OCI-LY1 (cell line): ENCODE data around the gene IFTAP.

Experiments
- H2AFZ ChIP-seq: fragments of 200-600 bp; sonication (generic), shearing (Covaris generic); 2 replicates; pipeline ENCODE4 v1.6.0; 2014; ENCODE audit warnings: antibody characterized with exemption, mild to moderate bottlenecking, low read length
- H3F3A ChIP-seq: fragments of 200-600 bp; sonication (generic), shearing (Covaris generic); 2 replicates; pipeline ENCODE4 v1.6.0; 2014; ENCODE audit warnings: mild to moderate bottlenecking, antibody characterized with exemption, low read length, moderate library complexity; ENCODE audit not compliant: insufficient read depth
- H3K27ac ChIP-seq: fragments of 200-600 bp; sonication (generic); 2 replicates; pipeline ENCODE4 v1.5.1; 2014; ENCODE audit warnings: low read length, mixed run types, mild to moderate bottlenecking, low read depth; ENCODE audit not compliant: poor library complexity, severe bottlenecking
- H3K27me3 ChIP-seq: fragments of 200-600 bp; sonication (generic); 2 replicates; pipeline ENCODE4 v1.6.0; 2014; ENCODE audit warnings: antibody characterized with exemption, mild to moderate bottlenecking, low read length, moderate library complexity; ENCODE audit not compliant: insufficient read depth
- H3K36me3 ChIP-seq: fragments of 200-600 bp; sonication (generic); 2 replicates; pipeline ENCODE4 v1.6.1; 2014; ENCODE audit warnings: mild to moderate bottlenecking, antibody characterized with exemption, low read length, moderate library complexity, mixed read lengths; ENCODE audit not compliant: insufficient read depth
- H3K4me1 ChIP-seq: fragments of 200-600 bp; sonication (generic); 2 replicates; pipeline ENCODE4 v1.5.1; 2014; ENCODE audit warnings: mild to moderate bottlenecking, low read length, moderate library complexity; ENCODE audit not compliant: insufficient read depth, severe bottlenecking
- H3K4me2 ChIP-seq: fragments of 200-600 bp; sonication (generic), shearing (Covaris generic); 2 replicates; pipeline ENCODE4 v1.6.1; 2014; ENCODE audit warnings: low read length
- H3K4me3 ChIP-seq: fragments of 200-600 bp; sonication (generic); 2 replicates; pipeline ENCODE4 v1.5.1; 2014; ENCODE audit warnings: low read length, low read depth, mild to moderate bottlenecking, mixed read lengths; ENCODE audit not compliant: poor library complexity, severe bottlenecking
- H3K79me2 ChIP-seq: fragments of 200-600 bp; shearing (Covaris generic); 2 replicates; pipeline ENCODE4 v1.6.1; 2016; ENCODE audit warnings: mixed run types, low read length, mixed read lengths; ENCODE audit not compliant: insufficient read depth
- H3K9ac ChIP-seq: fragments of 200-600 bp; sonication (generic), shearing (Covaris generic); 2 replicates; pipeline ENCODE4 v1.6.1; 2014; ENCODE audit warnings: mild to moderate bottlenecking, low read length, mixed read lengths
- H3K9me2 ChIP-seq: fragments of 200-600 bp; sonication (generic), shearing (Covaris generic); 2 replicates; pipeline ENCODE4 v1.6.1; 2014; ENCODE audit warnings: low read depth, mild to moderate bottlenecking, low read length, mixed read lengths
- H3K9me3 ChIP-seq: fragments of 200-600 bp; shearing (Covaris generic); 2 replicates; pipeline ENCODE4 v1.6.1; 2014; ENCODE audit warnings: low read length, mixed read lengths
- H4K20me1 ChIP-seq: fragments of 200-600 bp; sonication (generic), shearing (Covaris generic); 2 replicates; pipeline ENCODE4 v1.6.0; 2016; ENCODE audit warnings: mild to moderate bottlenecking, low read length; ENCODE audit not compliant: insufficient read depth
- CTCF ChIP-seq: fragments of 200-600 bp; sonication (generic), shearing (Covaris generic); IDR thresholded peaks from 2 replicates; pipeline ENCODE4 v1.5.1; 2017; ENCODE audit warnings: mild to moderate bottlenecking, antibody characterized with exemption, low read length, moderate library complexity, mixed read lengths
- EZH2 ChIP-seq: fragments of 200-600 bp; sonication (generic), shearing (Covaris generic); IDR thresholded peaks from 2 replicates; pipeline ENCODE4 v1.8.0; 2017; ENCODE audit warnings: borderline replicate concordance, mixed run types, mild to moderate bottlenecking, antibody characterized with exemption, low read length, moderate library complexity, mixed read lengths

The IFTAP gene

GRCh38 chr11:36577859-36578258 lies 16.4 kb upstream of the IFTAP start:
- H3K79me2 ChIP-seq: no peaks in the 10 kb centered on the region
- no peak overlapping the region for H3K27ac ChIP-seq
- TF ChIP-seq CTCF (no peak), EZH2 (no peak)
- H3K4me3 ChIP-seq: no peak overlapping the region
- no peaks in the 10 kb centered on the region; the same call in 1 of the 2 replicates for H3K36me3 ChIP-seq
- no peak overlapping the region for H3K4me2 ChIP-seq
- peaks cover 47% of the 10 kb centered on the region for H3K4me1 ChIP-seq
- no peaks in the 10 kb centered on the region for H3K9me2 ChIP-seq
- no peak overlapping the region for H2AFZ ChIP-seq
- H4K20me1 ChIP-seq: no peaks in the 10 kb centered on the region
- H3K9me3 ChIP-seq: peaks cover 13% of the 10 kb centered on the region
- H3K27me3 ChIP-seq: no peaks in the 10 kb centered on the region
- H3K9ac ChIP-seq: no peak overlapping the region
- H3F3A ChIP-seq: no peaks in the 10 kb centered on the region

- H3K9me3 ChIP-seq: peaks cover 13% of the 10 kb centered on the region
- no peak overlapping the region for H3K27ac ChIP-seq
- no peak overlapping the region for H2AFZ ChIP-seq
- no peaks in the 10 kb centered on the region for H3K79me2 ChIP-seq
- no peak for TF ChIP-seq EZH2
- TF ChIP-seq CTCF: no peak
- no peaks in the 10 kb centered on the region for H3K9me2 ChIP-seq
- H3F3A ChIP-seq: no peaks in the 10 kb centered on the region
- no peak overlapping the region for H3K4me2 ChIP-seq
- H3K36me3 ChIP-seq: no peaks in the 10 kb centered on the region; the same call in 1 of the 2 replicates
- peaks cover 43% of the 10 kb centered on the region for H3K4me1 ChIP-seq
- no peaks in the 10 kb centered on the region for H4K20me1 ChIP-seq
- H3K4me3 ChIP-seq: no peak overlapping the region
- H3K27me3 ChIP-seq: no peaks in the 10 kb centered on the region
- H3K9ac ChIP-seq: no peak overlapping the region
These were observed 15.8 kb upstream of the IFTAP start for GRCh38 chr11:36578458-36578857.

DNA sequence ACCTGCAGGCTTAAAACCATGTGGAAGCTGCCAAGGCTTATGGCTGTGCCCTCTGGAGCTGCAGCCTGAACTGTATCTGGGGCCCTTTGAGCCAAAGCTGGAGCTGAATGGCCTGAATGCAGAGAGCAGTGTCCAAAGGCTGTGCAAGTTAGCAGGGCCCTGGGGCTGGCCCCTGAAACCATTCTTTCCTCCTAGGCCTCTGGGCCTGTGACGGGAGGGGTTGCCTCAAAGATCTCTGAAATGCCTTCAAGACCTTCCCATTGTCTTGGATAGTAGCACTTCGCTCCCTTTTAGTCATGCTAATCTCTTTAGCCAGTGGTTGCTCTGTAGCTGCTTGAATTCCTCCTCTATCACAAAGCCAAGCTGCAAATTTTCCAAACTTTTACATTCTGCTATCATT lies 12.8 kb upstream of the IFTAP start:
- Histone ChIP-seq H3K27ac (no peak overlapping the region), H3K9ac (no peak overlapping the region), H3K9me3 (peaks cover 13% of the 10 kb centered on the region), H3K4me1 (peaks cover 12% of the 10 kb centered on the region), H3K79me2 (no peaks in the 10 kb centered on the region), H3K4me3 (no peak overlapping the region), H3K27me3 (no peaks in the 10 kb centered on the region), H3K36me3 (no peaks in the 10 kb centered on the region), H3K4me2 (no peak overlapping the region), H3F3A (no peaks in the 10 kb centered on the region), H2AFZ (no peak overlapping the region), H3K9me2 (no peaks in the 10 kb centered on the region), H4K20me1 (no peaks in the 10 kb centered on the region)
- TF ChIP-seq CTCF (no peak), EZH2 (no peak)
